ENCODE results near the gene UBE2E2. TPM values are rescaled to one million over a fixed set of nuclear protein-coding genes. Genes with fewer than 3 reads are reported as not detected.

UBE2E2 gene
- polyA plus RNA-seq, 1 donor from 2014 or later: 19.8 TPM

DNA sequence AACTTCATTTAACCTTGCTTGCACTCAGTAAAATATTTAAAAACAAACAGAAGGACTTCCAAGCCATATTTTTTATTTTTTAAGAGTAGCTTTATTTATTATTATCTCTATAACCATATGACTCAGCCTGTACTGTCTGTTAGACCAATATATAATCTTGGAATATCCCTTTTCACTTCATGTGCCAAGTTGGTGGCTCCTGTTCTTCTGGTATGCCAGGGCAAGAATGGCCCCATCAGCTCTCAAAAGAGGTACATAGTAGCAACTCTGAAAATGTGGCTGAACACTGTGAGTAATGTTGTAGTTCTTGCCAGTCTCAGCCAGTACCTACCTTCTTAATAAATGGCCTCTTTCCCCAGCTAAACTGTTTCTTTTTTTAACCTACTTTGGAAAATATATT lies 345.6 kb downstream of the UBE2E2 start:
- H3K27ac ChIP-seq (ENCODE audit: low read length): no peak overlapping the region
- H3K9me3 ChIP-seq (ENCODE audit: low read length): no peaks in the 10 kb centered on the region
- no peaks in the 10 kb centered on the region for H3F3A ChIP-seq (ENCODE audit: insufficient read depth, low read length, poor library complexity, severe bottlenecking)
- H3K9me2 ChIP-seq (ENCODE audit: insufficient read depth, low read length): no peaks in the 10 kb centered on the region
- H2AFZ ChIP-seq (ENCODE audit: low read depth, low read length): no peak overlapping the region
- no peaks in the 10 kb centered on the region for H3K36me3 ChIP-seq (ENCODE audit: insufficient read depth, low read length)
- no peak overlapping the region for H3K9ac ChIP-seq (ENCODE audit: low read length)
- H3K79me2 ChIP-seq (replicated peaks; ENCODE audit: insufficient read depth, low read length): no peaks in the 10 kb centered on the region
- no peak overlapping the region for H3K4me2 ChIP-seq (ENCODE audit: low read length)
- TF ChIP-seq MXI1 (conservative IDR thresholded peaks at IDR 0.05; ENCODE audit: poor library complexity, severe bottlenecking) (no peak), TAF1 (IDR thresholded peaks at IDR 0.05; ENCODE audit: low read depth) (no peak), SMC3 (conservative IDR thresholded peaks at IDR 0.05; ENCODE audit: poor library complexity) (no peak), EP300 (conservative IDR thresholded peaks at IDR 0.05; ENCODE audit: poor library complexity, severe bottlenecking) (no peak), RAD21 (conservative IDR thresholded peaks at IDR 0.05) (no peak), EZH2 (IDR thresholded peaks at IDR 0.05; ENCODE audit: borderline replicate concordance, insufficient read depth, low read length, poor library complexity, severe bottlenecking) (no peak), POLR2AphosphoS5 (IDR thresholded peaks at IDR 0.05) (no peak)
- TF ChIP-seq, protein P1, sequence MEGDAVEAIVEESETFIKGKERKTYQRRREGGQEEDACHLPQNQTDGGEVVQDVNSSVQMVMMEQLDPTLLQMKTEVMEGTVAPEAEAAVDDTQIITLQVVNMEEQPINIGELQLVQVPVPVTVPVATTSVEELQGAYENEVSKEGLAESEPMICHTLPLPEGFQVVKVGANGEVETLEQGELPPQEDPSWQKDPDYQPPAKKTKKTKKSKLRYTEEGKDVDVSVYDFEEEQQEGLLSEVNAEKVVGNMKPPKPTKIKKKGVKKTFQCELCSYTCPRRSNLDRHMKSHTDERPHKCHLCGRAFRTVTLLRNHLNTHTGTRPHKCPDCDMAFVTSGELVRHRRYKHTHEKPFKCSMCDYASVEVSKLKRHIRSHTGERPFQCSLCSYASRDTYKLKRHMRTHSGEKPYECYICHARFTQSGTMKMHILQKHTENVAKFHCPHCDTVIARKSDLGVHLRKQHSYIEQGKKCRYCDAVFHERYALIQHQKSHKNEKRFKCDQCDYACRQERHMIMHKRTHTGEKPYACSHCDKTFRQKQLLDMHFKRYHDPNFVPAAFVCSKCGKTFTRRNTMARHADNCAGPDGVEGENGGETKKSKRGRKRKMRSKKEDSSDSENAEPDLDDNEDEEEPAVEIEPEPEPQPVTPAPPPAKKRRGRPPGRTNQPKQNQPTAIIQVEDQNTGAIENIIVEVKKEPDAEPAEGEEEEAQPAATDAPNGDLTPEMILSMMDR (IDR thresholded peaks at IDR 0.05; ENCODE audit: poor library complexity, severe bottlenecking): no peak
- TF ChIP-seq, protein P2, sequence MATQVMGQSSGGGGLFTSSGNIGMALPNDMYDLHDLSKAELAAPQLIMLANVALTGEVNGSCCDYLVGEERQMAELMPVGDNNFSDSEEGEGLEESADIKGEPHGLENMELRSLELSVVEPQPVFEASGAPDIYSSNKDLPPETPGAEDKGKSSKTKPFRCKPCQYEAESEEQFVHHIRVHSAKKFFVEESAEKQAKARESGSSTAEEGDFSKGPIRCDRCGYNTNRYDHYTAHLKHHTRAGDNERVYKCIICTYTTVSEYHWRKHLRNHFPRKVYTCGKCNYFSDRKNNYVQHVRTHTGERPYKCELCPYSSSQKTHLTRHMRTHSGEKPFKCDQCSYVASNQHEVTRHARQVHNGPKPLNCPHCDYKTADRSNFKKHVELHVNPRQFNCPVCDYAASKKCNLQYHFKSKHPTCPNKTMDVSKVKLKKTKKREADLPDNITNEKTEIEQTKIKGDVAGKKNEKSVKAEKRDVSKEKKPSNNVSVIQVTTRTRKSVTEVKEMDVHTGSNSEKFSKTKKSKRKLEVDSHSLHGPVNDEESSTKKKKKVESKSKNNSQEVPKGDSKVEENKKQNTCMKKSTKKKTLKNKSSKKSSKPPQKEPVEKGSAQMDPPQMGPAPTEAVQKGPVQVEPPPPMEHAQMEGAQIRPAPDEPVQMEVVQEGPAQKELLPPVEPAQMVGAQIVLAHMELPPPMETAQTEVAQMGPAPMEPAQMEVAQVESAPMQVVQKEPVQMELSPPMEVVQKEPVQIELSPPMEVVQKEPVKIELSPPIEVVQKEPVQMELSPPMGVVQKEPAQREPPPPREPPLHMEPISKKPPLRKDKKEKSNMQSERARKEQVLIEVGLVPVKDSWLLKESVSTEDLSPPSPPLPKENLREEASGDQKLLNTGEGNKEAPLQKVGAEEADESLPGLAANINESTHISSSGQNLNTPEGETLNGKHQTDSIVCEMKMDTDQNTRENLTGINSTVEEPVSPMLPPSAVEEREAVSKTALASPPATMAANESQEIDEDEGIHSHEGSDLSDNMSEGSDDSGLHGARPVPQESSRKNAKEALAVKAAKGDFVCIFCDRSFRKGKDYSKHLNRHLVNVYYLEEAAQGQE (IDR thresholded peaks at IDR 0.05; ENCODE audit: borderline replicate concordance): no peak
- H3K27me3 ChIP-seq (ENCODE audit: insufficient read depth, low read depth, low read length): no peaks in the 10 kb centered on the region
- no peak overlapping the region for H3K4me3 ChIP-seq (ENCODE audit: low read length)
- no peaks in the 10 kb centered on the region for H4K20me1 ChIP-seq (ENCODE audit: insufficient read depth)

DNA sequence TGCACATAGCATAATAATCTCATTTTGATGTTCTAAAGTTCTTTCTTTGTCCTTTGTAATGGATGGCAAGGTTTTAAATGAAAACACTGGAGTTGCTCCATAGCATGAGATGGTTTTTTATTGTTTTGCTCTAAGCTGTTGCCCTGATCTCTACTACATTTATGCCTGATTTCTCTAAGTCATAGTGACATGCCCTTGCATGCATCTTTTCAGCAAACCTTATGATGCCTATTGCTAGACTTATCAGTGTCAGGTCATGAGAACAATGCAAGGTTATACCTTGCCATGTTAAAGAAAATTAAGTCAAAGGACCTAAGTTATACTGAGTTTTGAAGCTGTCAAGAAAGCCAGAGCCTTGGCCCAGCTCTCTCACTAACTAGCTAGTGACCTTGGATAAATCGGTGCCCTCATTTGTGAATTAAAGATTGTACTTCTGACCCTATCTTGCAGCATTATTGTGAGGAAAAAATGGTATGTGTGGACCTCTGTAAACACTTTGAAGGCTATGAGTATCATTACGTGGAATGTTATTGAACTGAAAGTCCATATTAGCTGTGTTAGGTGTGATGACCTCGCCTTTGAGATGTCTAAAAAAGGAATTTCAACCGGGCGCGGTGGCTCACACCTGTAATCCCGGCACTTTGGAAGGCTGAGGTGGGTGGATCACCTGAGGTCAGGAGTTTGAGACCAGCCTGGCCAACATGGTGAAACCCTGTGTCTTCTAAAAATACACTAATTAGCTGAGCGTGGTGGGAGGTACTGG lies 346.2 kb downstream of the UBE2E2 start:
- Histone ChIP-seq H3K27ac (ENCODE audit: low read length) (no peak overlapping the region), H2AFZ (ENCODE audit: low read depth, low read length) (no peak overlapping the region), H3F3A (ENCODE audit: insufficient read depth, low read length, poor library complexity, severe bottlenecking) (no peaks in the 10 kb centered on the region), H4K20me1 (ENCODE audit: insufficient read depth) (no peaks in the 10 kb centered on the region), H3K9ac (ENCODE audit: low read length) (no peak overlapping the region), H3K36me3 (ENCODE audit: insufficient read depth, low read length) (no peaks in the 10 kb centered on the region), H3K27me3 (ENCODE audit: insufficient read depth, low read depth, low read length) (no peaks in the 10 kb centered on the region), H3K9me3 (ENCODE audit: low read length) (no peaks in the 10 kb centered on the region), H3K4me2 (ENCODE audit: low read length) (no peak overlapping the region), H3K79me2 (replicated peaks; ENCODE audit: insufficient read depth, low read length) (no peaks in the 10 kb centered on the region), H3K4me3 (ENCODE audit: low read length) (no peak overlapping the region), H3K9me2 (ENCODE audit: insufficient read depth, low read length) (no peaks in the 10 kb centered on the region)
- TF ChIP-seq, protein P2 (IDR thresholded peaks at IDR 0.05; ENCODE audit: borderline replicate concordance): no peak
- TF ChIP-seq POLR2AphosphoS5 (IDR thresholded peaks at IDR 0.05) (no peak), SMC3 (conservative IDR thresholded peaks at IDR 0.05; ENCODE audit: poor library complexity) (no peak), TAF1 (IDR thresholded peaks at IDR 0.05; ENCODE audit: low read depth) (no peak), RAD21 (conservative IDR thresholded peaks at IDR 0.05) (no peak), EZH2 (IDR thresholded peaks at IDR 0.05; ENCODE audit: borderline replicate concordance, insufficient read depth, low read length, poor library complexity, severe bottlenecking) (no peak), EP300 (conservative IDR thresholded peaks at IDR 0.05; ENCODE audit: poor library complexity, severe bottlenecking) (no peak), MXI1 (conservative IDR thresholded peaks at IDR 0.05; ENCODE audit: poor library complexity, severe bottlenecking) (no peak)
- TF ChIP-seq, protein P1 (IDR thresholded peaks at IDR 0.05; ENCODE audit: poor library complexity, severe bottlenecking): no peak
